HG02759 (cell line): Measurements from ENCODE around the gene NFATC1.

ENCODE experiments used
- ATAC-seq: cut with Tn5 transposase; IDR thresholded peaks from one replicate; pipeline ENCODE4 v1.9.1; 2021; ENCODE audit warnings: mild to moderate bottlenecking, moderate library complexity; ENCODE audit not compliant: unreplicated experiment

The NFATC1 gene

GRCh38 chr18:79578396-79579260 is 182.9 kb downstream of the NFATC1 start:
- ATAC-seq = no peak
